Sigmoid colon (tissue), 4 donors: ENCODE data around the gene RYR3.

Experiments used
- POLR2A ChIP-seq, 2 donors: fragments of 450-650 bp; IDR thresholded peaks; one replicate each; pipeline ENCODE4 v1.6.1; 2016; ENCODE audit warnings: antibody characterized with exemption in 2 of 2, mild to moderate bottlenecking in 2 of 2, moderate library complexity in 2 of 2
- POLR2AphosphoS5 ChIP-seq, 4 donors: sonication (generic); formaldehyde crosslinking; IDR thresholded peaks; one replicate each; pipeline ENCODE4 v1.6.1; 2017; ENCODE audit warnings: antibody characterized with exemption in 4 of 4
- TF ChIP-seq, protein P1 (sequence below), 4 experiments: fragments of 450-650 bp in 3 of 4; fragments of 200-600 bp in 1 of 4; IDR thresholded peaks; one replicate each; pipeline ENCODE4 v1.5.1; 2016 to 2019; ENCODE audit warnings: antibody characterized with exemption in 4 of 4, mild to moderate bottlenecking in 3 of 4, moderate library complexity in 2 of 4

GRCh38 chr15:33360886-33361285, 50.1 kb downstream of the RYR3 start:
- TF ChIP-seq, protein P1, sequence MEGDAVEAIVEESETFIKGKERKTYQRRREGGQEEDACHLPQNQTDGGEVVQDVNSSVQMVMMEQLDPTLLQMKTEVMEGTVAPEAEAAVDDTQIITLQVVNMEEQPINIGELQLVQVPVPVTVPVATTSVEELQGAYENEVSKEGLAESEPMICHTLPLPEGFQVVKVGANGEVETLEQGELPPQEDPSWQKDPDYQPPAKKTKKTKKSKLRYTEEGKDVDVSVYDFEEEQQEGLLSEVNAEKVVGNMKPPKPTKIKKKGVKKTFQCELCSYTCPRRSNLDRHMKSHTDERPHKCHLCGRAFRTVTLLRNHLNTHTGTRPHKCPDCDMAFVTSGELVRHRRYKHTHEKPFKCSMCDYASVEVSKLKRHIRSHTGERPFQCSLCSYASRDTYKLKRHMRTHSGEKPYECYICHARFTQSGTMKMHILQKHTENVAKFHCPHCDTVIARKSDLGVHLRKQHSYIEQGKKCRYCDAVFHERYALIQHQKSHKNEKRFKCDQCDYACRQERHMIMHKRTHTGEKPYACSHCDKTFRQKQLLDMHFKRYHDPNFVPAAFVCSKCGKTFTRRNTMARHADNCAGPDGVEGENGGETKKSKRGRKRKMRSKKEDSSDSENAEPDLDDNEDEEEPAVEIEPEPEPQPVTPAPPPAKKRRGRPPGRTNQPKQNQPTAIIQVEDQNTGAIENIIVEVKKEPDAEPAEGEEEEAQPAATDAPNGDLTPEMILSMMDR (IDR thresholded peaks at IDR 0.05), result no peak
- TF ChIP-seq POLR2A (IDR thresholded peaks at IDR 0.05), result no peak
- TF ChIP-seq POLR2AphosphoS5 (IDR thresholded peaks at IDR 0.05), result no peak
